GM23338 (cell line): ENCODE data around the gene MDGA2. TPM values are rescaled to one million over a fixed set of nuclear protein-coding genes. Genes with fewer than 3 reads are reported as not detected.
A peak's percentile ranks its signal among the peaks of the same experiment; 100 is the strongest.
"Not testable (repeated sequence)": the region's sequence is repeated elsewhere in the genome, so short reads cannot be mapped to it uniquely, and the experiment has no call there.

Experiments used
- ATAC-seq: fragments of 200-7000 bp; cut with Tn5 transposase; 3 replicates; pipeline ENCODE4 v1.9.1; 2020
- DNase-seq: peaks from one replicate; pipeline ENCODE4 v3.0.0-alpha.2; 2015; ENCODE audit warnings: low spot score
- H2AFZ ChIP-seq: fragments of 200-600 bp; sonication (generic); 2 replicates; pipeline ENCODE4 v1.8.0; 2016; ENCODE audit warnings: antibody characterized with exemption, mild to moderate bottlenecking, moderate library complexity
- H3F3A ChIP-seq: fragments of 200-600 bp; sonication (generic); replicated peaks from 2 replicates; pipeline ENCODE4 v1.8.0; 2017; ENCODE audit warnings: antibody characterized with exemption, mixed run types, low read depth
- H3K27ac ChIP-seq: fragments of 200-600 bp; sonication (generic); 2 replicates; pipeline ENCODE4 v1.6.1; 2016; ENCODE audit warnings: low read depth
- H3K27me3 ChIP-seq: fragments of 200-600 bp; sonication (generic); 2 replicates; pipeline ENCODE4 v1.8.0; 2016; ENCODE audit warnings: mild to moderate bottlenecking, mixed run types, moderate library complexity; ENCODE audit not compliant: insufficient read depth
- H3K36me3 ChIP-seq: fragments of 200-600 bp; sonication (generic); 2 replicates; pipeline ENCODE4 v1.8.0; 2016; ENCODE audit warnings: mild to moderate bottlenecking; ENCODE audit not compliant: insufficient read depth
- H3K4me1 ChIP-seq: fragments of 200-600 bp; sonication (generic); 2 replicates; pipeline ENCODE4 v1.8.0; 2016; ENCODE audit warnings: mild to moderate bottlenecking, moderate library complexity; ENCODE audit not compliant: insufficient read depth
- H3K4me2 ChIP-seq: fragments of 200-600 bp; sonication (generic); 2 replicates; pipeline ENCODE4 v1.7.1; 2017; ENCODE audit warnings: mixed run types
- H3K4me3 ChIP-seq: fragments of 200-600 bp; sonication (generic); 2 replicates; pipeline ENCODE4 v1.6.1; 2016; ENCODE audit warnings: mixed run types
- H3K79me2 ChIP-seq: fragments of 200-600 bp; sonication (generic); replicated peaks from 2 replicates; pipeline ENCODE4 v1.8.0; 2017; ENCODE audit warnings: mild to moderate bottlenecking; ENCODE audit not compliant: insufficient read depth
- H3K9me2 ChIP-seq: fragments of 200-600 bp; sonication (generic); 2 replicates; pipeline ENCODE4 v1.8.0; 2017; ENCODE audit not compliant: insufficient read depth
- H4K20me1 ChIP-seq: fragments of 200-600 bp; sonication (generic); replicated peaks from 2 replicates; pipeline ENCODE4 v1.8.0; 2017; ENCODE audit warnings: mild to moderate bottlenecking; ENCODE audit not compliant: insufficient read depth
- H3K27ac Mint-ChIP-seq: 2 replicates; pipeline ENCODE4 v1.8.0; 2020; ENCODE audit warnings: inconsistent platforms, mild to moderate bottlenecking, moderate library complexity, mixed read lengths
- H3K27me3 Mint-ChIP-seq: 3 replicates; pipeline ENCODE4 v1.8.0; 2022; ENCODE audit warnings: low read depth, mild to moderate bottlenecking, moderate library complexity, mixed read lengths, inconsistent platforms; ENCODE audit not compliant: insufficient read depth, poor library complexity
- H3K36me3 Mint-ChIP-seq: 3 replicates; pipeline ENCODE4 v1.8.0; 2021; ENCODE audit warnings: low read depth, mild to moderate bottlenecking, inconsistent platforms, moderate library complexity, mixed read lengths
- H3K4me1 Mint-ChIP-seq: 3 replicates; pipeline ENCODE4 v1.8.0; 2020; ENCODE audit warnings: mild to moderate bottlenecking, inconsistent platforms, mixed read lengths
- H3K4me3 Mint-ChIP-seq: 3 replicates; pipeline ENCODE4 v1.8.0; 2021; ENCODE audit warnings: moderate library complexity, mild to moderate bottlenecking, inconsistent platforms, mixed read lengths
- H3K9me3 Mint-ChIP-seq: 3 replicates; pipeline ENCODE4 v1.8.0; 2020; ENCODE audit warnings: moderate library complexity, mild to moderate bottlenecking, inconsistent platforms, mixed read lengths
- CREB1 ChIP-seq: fragments of 250-450 bp; sonication (Bioruptor Pico); IDR thresholded peaks from 2 replicates; pipeline ENCODE4 v1.5.0; 2020; ENCODE audit warnings: low read depth, mild to moderate bottlenecking, moderate library complexity
- EZH2 ChIP-seq: fragments of 200-600 bp; sonication (generic); IDR thresholded peaks from one replicate; pipeline ENCODE4 v1.8.0; 2017; ENCODE audit warnings: antibody characterized with exemption, mild to moderate bottlenecking, low read depth; ENCODE audit not compliant: unreplicated experiment
- EZH2phosphoT487 ChIP-seq: fragments of 200-600 bp; sonication (generic); IDR thresholded peaks from one replicate; pipeline ENCODE4 v1.8.1; 2018; ENCODE audit warnings: antibody characterized with exemption; ENCODE audit not compliant: unreplicated experiment
- JUNB ChIP-seq: IDR thresholded peaks from one replicate; pipeline ENCODE4 v1.6.1; 2016; ENCODE audit warnings: antibody characterized with exemption; ENCODE audit not compliant: unreplicated experiment
- NANOG ChIP-seq: IDR thresholded peaks from 2 replicates; pipeline ENCODE4 v1.6.1; 2016; ENCODE audit warnings: antibody characterized with exemption, borderline replicate concordance
- STAT1 ChIP-seq: IDR thresholded peaks from one replicate; pipeline ENCODE4 v1.6.1; 2016; ENCODE audit warnings: antibody characterized with exemption; ENCODE audit not compliant: unreplicated experiment
- ZNF114 ChIP-seq: fragments of 250-450 bp; sonication (Bioruptor Pico); IDR thresholded peaks from 2 replicates; pipeline ENCODE4 v1.5.0; 2020; ENCODE audit warnings: mild to moderate bottlenecking, moderate library complexity
- ZNF331 ChIP-seq: fragments of 250-450 bp; sonication (Bioruptor Pico); IDR thresholded peaks from 2 replicates; pipeline ENCODE4 v1.5.0; 2020; ENCODE audit warnings: low read depth, mild to moderate bottlenecking, moderate library complexity
- polyA plus RNA-seq: library from polyadenylated mRNA; unstranded; fragments of >200 nt; fragmentation: Nextera tagmentation; extraction: Ambion mirVana; gene quantifications from 2 replicates; pipeline ENCODE4 v1.2.1, GENCODE V29; 2016
- total RNA-seq: library from RNA; depleted of rRNA; stranded (reverse); fragments of >200 nt; shearing (Covaris generic); gene quantifications from 2 replicates; pipeline ENCODE4 v1.2.3, GENCODE V29; 2014
- TF ChIP-seq, protein P1 (sequence below): fragments of 250-450 bp; sonication (Bioruptor Pico); IDR thresholded peaks from 2 replicates; pipeline ENCODE4 v1.5.0; 2020; ENCODE audit warnings: mild to moderate bottlenecking, moderate library complexity
- TF ChIP-seq, protein P2 (sequence below), 2 experiments: fragments of 200-600 bp in 1 of 2; sonication (generic) in 1 of 2; conservative IDR thresholded peaks; 2 replicates each; pipeline versions ENCODE4 v1.5.1 to v1.6.1; 2016 to 2017; ENCODE audit warnings: antibody characterized with exemption in 2 of 2, low read depth in 2 of 2, mild to moderate bottlenecking in 2 of 2, moderate library complexity in 1 of 2
- TF ChIP-seq, protein P3 (sequence below): IDR thresholded peaks from one replicate; pipeline ENCODE4 v1.6.1; 2018; ENCODE audit warnings: antibody characterized with exemption; ENCODE audit not compliant: unreplicated experiment

The MDGA2 gene
- total and polyA plus RNA-seq, 2 experiments from 2014 or later = 0.68 to 1.7 TPM

DNA sequence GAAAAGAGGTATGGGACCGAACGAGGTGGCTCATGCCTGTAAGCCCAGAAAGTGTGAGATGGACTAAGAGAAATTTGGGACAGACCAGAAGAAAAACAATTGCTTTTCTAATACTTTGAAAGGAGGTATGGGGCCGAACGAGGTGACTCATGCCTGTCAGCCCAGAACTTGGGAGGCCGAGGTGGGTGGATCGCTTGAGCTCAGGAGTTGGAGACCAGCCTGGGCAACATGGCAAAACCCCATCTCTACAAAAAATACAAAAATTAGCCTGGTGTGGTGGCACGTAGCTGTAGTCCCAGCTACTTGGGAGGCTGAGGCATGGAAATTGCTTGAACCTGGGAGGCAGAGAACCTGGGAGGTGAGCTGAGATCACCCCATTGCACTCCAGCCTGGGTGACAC lies 483.2 kb downstream of the MDGA2 start:
- ATAC-seq, H3K4me1 Mint-ChIP-seq, H3K9me3 Mint-ChIP-seq, H3F3A ChIP-seq, H3K27me3 ChIP-seq, H3K36me3 Mint-ChIP-seq, H3K9me2 ChIP-seq, H3K4me1 ChIP-seq, H3K27ac Mint-ChIP-seq, DNase-seq, H3K27ac ChIP-seq, H3K79me2 ChIP-seq, H3K27me3 Mint-ChIP-seq, H3K4me3 Mint-ChIP-seq, H3K4me2 ChIP-seq, H3K36me3 ChIP-seq, H3K4me3 ChIP-seq, H4K20me1 ChIP-seq: not testable (repeated sequence)
- H2AFZ ChIP-seq = peak overlapping the region; percentile 29

DNA sequence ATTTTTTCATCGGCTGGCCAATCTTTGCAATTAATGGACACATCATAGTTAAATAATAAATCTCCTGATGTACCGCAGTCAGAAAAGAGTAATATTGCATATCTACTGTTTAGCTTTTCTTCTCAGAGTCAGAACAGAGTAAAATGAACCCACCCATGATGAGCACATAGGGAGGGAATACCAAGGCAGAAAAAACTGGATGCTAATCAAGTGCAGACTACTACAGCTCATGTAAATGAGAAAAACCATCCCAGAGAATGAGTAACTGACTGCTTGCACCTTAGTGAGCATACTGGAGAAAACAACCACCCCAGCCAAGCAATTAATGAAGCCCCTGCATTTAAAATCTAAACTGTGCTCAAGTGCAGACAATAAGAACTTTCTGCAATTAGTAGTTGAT lies 483.7 kb downstream of the MDGA2 start:
- peaks cover 6% of the 10 kb centered on the region; the same call in 2 of the 3 replicates for H3K4me1 Mint-ChIP-seq
- Histone ChIP-seq H3K27ac (no peak overlapping the region), H4K20me1 (no peaks in the 10 kb centered on the region), H3K27me3 (no peaks in the 10 kb centered on the region), H3K36me3 (no peaks in the 10 kb centered on the region), H3K4me3 (no peak overlapping the region), H3K79me2 (no peaks in the 10 kb centered on the region), H3K9me2 (no peaks in the 10 kb centered on the region), H3K4me2 (no peak overlapping the region), H2AFZ (peak overlapping the region; percentile 29), H3F3A (no peaks in the 10 kb centered on the region), H3K4me1 (no peaks in the 10 kb centered on the region)
- H3K4me3 Mint-ChIP-seq = no peak overlapping the region
- H3K36me3 Mint-ChIP-seq = no peaks in the 10 kb centered on the region
- DNase-seq (no peak), ATAC-seq (no peak)
- H3K27me3 Mint-ChIP-seq = no peaks in the 10 kb centered on the region
- no peak overlapping the region for H3K27ac Mint-ChIP-seq
- no peaks in the 10 kb centered on the region for H3K9me3 Mint-ChIP-seq
- TF ChIP-seq CREB1 (CRISPR knock-in tag) = no peak
- TF ChIP-seq, protein P1, sequence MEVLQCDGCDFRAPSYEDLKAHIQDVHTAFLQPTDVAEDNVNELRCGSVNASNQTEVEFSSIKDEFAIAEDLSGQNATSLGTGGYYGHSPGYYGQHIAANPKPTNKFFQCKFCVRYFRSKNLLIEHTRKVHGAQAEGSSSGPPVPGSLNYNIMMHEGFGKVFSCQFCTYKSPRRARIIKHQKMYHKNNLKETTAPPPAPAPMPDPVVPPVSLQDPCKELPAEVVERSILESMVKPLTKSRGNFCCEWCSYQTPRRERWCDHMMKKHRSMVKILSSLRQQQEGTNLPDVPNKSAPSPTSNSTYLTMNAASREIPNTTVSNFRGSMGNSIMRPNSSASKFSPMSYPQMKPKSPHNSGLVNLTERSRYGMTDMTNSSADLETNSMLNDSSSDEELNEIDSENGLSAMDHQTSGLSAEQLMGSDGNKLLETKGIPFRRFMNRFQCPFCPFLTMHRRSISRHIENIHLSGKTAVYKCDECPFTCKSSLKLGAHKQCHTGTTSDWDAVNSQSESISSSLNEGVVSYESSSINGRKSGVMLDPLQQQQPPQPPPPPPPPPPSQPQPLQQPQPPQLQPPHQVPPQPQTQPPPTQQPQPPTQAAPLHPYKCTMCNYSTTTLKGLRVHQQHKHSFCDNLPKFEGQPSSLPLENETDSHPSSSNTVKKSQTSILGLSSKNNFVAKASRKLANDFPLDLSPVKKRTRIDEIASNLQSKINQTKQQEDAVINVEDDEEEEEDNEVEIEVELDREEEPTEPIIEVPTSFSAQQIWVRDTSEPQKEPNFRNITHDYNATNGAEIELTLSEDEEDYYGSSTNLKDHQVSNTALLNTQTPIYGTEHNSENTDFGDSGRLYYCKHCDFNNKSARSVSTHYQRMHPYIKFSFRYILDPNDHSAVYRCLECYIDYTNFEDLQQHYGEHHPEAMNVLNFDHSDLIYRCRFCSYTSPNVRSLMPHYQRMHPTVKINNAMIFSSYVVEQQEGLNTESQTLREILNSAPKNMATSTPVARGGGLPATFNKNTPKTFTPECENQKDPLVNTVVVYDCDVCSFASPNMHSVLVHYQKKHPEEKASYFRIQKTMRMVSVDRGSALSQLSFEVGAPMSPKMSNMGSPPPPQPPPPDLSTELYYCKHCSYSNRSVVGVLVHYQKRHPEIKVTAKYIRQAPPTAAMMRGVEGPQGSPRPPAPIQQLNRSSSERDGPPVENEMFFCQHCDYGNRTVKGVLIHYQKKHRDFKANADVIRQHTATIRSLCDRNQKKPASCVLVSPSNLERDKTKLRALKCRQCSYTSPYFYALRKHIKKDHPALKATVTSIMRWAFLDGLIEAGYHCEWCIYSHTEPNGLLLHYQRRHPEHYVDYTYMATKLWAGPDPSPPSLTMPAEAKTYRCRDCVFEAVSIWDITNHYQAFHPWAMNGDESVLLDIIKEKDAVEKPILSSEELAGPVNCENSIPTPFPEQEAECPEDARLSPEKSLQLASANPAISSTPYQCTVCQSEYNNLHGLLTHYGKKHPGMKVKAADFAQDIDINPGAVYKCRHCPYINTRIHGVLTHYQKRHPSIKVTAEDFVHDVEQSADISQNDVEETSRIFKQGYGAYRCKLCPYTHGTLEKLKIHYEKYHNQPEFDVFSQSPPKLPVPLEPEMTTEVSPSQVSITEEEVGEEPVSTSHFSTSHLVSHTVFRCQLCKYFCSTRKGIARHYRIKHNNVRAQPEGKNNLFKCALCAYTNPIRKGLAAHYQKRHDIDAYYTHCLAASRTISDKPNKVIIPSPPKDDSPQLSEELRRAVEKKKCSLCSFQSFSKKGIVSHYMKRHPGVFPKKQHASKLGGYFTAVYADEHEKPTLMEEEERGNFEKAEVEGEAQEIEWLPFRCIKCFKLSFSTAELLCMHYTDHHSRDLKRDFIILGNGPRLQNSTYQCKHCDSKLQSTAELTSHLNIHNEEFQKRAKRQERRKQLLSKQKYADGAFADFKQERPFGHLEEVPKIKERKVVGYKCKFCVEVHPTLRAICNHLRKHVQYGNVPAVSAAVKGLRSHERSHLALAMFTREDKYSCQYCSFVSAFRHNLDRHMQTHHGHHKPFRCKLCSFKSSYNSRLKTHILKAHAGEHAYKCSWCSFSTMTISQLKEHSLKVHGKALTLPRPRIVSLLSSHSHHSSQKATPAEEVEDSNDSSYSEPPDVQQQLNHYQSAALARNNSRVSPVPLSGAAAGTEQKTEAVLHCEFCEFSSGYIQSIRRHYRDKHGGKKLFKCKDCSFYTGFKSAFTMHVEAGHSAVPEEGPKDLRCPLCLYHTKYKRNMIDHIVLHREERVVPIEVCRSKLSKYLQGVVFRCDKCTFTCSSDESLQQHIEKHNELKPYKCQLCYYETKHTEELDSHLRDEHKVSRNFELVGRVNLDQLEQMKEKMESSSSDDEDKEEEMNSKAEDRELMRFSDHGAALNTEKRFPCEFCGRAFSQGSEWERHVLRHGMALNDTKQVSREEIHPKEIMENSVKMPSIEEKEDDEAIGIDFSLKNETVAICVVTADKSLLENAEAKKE = no peak
- no peak for TF ChIP-seq JUNB
- TF ChIP-seq, protein P2, sequence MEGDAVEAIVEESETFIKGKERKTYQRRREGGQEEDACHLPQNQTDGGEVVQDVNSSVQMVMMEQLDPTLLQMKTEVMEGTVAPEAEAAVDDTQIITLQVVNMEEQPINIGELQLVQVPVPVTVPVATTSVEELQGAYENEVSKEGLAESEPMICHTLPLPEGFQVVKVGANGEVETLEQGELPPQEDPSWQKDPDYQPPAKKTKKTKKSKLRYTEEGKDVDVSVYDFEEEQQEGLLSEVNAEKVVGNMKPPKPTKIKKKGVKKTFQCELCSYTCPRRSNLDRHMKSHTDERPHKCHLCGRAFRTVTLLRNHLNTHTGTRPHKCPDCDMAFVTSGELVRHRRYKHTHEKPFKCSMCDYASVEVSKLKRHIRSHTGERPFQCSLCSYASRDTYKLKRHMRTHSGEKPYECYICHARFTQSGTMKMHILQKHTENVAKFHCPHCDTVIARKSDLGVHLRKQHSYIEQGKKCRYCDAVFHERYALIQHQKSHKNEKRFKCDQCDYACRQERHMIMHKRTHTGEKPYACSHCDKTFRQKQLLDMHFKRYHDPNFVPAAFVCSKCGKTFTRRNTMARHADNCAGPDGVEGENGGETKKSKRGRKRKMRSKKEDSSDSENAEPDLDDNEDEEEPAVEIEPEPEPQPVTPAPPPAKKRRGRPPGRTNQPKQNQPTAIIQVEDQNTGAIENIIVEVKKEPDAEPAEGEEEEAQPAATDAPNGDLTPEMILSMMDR (conservative IDR thresholded peaks at IDR 0.05; ENCODE audit: low read depth in 2 of 2) = no peak
- TF ChIP-seq, protein P3, sequence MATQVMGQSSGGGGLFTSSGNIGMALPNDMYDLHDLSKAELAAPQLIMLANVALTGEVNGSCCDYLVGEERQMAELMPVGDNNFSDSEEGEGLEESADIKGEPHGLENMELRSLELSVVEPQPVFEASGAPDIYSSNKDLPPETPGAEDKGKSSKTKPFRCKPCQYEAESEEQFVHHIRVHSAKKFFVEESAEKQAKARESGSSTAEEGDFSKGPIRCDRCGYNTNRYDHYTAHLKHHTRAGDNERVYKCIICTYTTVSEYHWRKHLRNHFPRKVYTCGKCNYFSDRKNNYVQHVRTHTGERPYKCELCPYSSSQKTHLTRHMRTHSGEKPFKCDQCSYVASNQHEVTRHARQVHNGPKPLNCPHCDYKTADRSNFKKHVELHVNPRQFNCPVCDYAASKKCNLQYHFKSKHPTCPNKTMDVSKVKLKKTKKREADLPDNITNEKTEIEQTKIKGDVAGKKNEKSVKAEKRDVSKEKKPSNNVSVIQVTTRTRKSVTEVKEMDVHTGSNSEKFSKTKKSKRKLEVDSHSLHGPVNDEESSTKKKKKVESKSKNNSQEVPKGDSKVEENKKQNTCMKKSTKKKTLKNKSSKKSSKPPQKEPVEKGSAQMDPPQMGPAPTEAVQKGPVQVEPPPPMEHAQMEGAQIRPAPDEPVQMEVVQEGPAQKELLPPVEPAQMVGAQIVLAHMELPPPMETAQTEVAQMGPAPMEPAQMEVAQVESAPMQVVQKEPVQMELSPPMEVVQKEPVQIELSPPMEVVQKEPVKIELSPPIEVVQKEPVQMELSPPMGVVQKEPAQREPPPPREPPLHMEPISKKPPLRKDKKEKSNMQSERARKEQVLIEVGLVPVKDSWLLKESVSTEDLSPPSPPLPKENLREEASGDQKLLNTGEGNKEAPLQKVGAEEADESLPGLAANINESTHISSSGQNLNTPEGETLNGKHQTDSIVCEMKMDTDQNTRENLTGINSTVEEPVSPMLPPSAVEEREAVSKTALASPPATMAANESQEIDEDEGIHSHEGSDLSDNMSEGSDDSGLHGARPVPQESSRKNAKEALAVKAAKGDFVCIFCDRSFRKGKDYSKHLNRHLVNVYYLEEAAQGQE = no peak
- TF ChIP-seq NANOG = no peak
- no peak for TF ChIP-seq ZNF331 (CRISPR knock-in tag)
- no peak for TF ChIP-seq ZNF114 (CRISPR knock-in tag)
- TF ChIP-seq STAT1 = no peak
- TF ChIP-seq EZH2phosphoT487 = no peak
- no peak for TF ChIP-seq EZH2
